BLaER1 treated with 17β-estradiol and CSF1 and Interleukin-3, amounts not matched to agents 10 nM and 100 nM (cell line): Measurements from ENCODE around the gene CMTM7.

Experiments used
- H3K27ac ChIP-seq, 11 experiments: shearing (Covaris generic); formaldehyde crosslinking; 2 replicates each; pipeline ENCODE4 v1.8.1; 2022
- H3K27me3 ChIP-seq, 11 experiments: shearing (Covaris generic); formaldehyde crosslinking; 2 replicates each; pipeline ENCODE4 v1.8.1; 2022
- H3K36me3 ChIP-seq, 11 experiments: shearing (Covaris generic); formaldehyde crosslinking; 2 replicates each; pipeline ENCODE4 v1.8.1; 2022
- H3K4me1 ChIP-seq, 10 experiments: shearing (Covaris generic); formaldehyde crosslinking; 2 replicates each; pipeline ENCODE4 v1.8.1; 2022
- H3K4me2 ChIP-seq, 11 experiments: shearing (Covaris generic); formaldehyde crosslinking; 2 replicates each; pipeline ENCODE4 v1.8.1; 2022
- H3K4me3 ChIP-seq, 10 experiments: shearing (Covaris generic); formaldehyde crosslinking; 2 replicates each; pipeline ENCODE4 v1.8.1; 2022
- H3K9ac ChIP-seq, 11 experiments: shearing (Covaris generic); formaldehyde crosslinking; 2 replicates each; pipeline ENCODE4 v1.8.1; 2022
- H3K9me3 ChIP-seq, 11 experiments: shearing (Covaris generic); formaldehyde crosslinking; replicated peaks in 1 of 11; 2 replicates each; pipeline ENCODE4 v1.8.1; 2022
- H4K20me1 ChIP-seq, 11 experiments: shearing (Covaris generic); formaldehyde crosslinking; 2 replicates each; pipeline ENCODE4 v1.8.1; 2022
- Cebpa-rat ChIP-seq, 11 experiments: shearing (Covaris generic); IDR thresholded peaks; 2 replicates each; pipeline ENCODE4 v1.8.1; 2022

The CMTM7 gene

DNA sequence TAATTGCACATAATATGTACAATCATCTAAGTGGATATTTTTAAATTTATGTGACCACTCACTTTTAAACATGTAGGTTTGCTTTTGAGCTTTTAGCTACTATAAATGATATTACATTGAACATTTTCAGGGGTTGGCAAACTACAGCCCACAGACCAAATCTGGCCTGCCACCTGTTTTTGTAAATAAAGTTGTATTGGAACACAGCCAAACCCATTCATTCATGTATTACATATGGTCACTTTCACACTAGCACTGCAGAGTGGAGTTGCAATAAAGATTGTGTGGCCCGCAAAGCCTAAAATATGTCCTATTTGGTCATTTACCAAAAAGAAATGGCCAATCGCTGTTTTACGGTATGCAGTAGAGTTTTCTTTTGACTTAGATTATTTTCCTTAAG lies 21.2 kb downstream of the CMTM7 start:
- Histone ChIP-seq H3K4me1 (peaks cover 46 to 72% (median 61%) of the 10 kb centered on the region in 10 experiments), H4K20me1 (peaks cover 16 to 53% (median 38%) of the 10 kb centered on the region in 11 experiments; a peak in 17 of 22 replicates), H3K9me3 (peaks cover 0 to 7% (median 5%) of the 10 kb centered on the region in 11 experiments; a peak in 10 of 22 replicates), H3K4me3 (no peak overlapping the region), H3K4me2 (peak overlapping the region in 2 of 11 experiments; percentile 12 to 27; a peak in 1 of 22 replicates), H3K27ac (no peak overlapping the region), H3K36me3 (peaks cover 0 to 49% (median 28%) of the 10 kb centered on the region in 11 experiments; a peak in 16 of 22 replicates), H3K27me3 (no peaks in the 10 kb centered on the region), H3K9ac (no peak overlapping the region)
- no peak for TF ChIP-seq Cebpa-rat (IDR thresholded peaks at IDR 0.05)

DNA sequence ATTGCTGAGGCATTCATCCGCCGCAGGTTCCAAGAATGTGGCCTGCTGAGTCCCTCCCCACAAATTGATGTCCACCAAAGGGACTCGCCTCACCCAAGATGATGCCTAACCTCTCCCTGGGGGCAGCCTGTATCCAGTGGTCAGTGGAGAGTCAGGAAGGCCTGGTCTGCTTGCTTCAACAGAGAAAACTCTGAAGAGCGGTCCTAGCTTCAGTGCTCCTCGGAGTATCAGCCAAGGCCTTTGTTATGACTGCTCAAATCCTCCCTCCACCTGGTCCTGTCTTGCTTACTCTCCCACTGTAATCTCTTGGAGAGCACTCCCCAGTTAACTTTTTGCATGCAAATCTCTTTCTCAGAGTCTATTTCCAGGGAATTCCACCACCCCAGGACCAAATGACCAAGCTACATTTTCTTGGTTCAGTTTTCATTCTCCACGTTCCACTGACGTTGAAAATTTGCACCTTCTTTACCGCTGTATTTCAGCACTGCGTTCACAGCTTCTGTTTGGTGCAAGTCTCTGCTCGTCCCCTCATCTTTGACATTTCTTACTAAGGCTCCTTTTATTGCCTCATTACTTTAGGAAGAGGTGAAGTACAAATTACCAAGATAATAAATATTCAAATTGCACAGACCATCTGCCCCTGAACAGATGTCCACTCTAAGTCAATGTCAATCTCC lies 22.3 kb downstream of the CMTM7 start:
- TF ChIP-seq Cebpa-rat (IDR thresholded peaks at IDR 0.05), result no peak
- Histone ChIP-seq H3K4me3 (no peak overlapping the region), H3K4me2 (peak overlapping the region; percentile 32 to 76 (median 49)), H3K4me1 (peaks cover 35 to 76% (median 61%) of the 10 kb centered on the region in 10 experiments), H3K27me3 (no peaks in the 10 kb centered on the region), H3K9ac (no peak overlapping the region), H3K27ac (peak overlapping the region in 3 of 11 experiments; percentile 14 to 52 (median 16); a peak in 4 of 22 replicates), H3K9me3 (peaks cover 0 to 16% (median 7%) of the 10 kb centered on the region in 11 experiments; a peak in 12 of 22 replicates), H4K20me1 (peaks cover 16 to 51% (median 38%) of the 10 kb centered on the region in 11 experiments; a peak in 17 of 22 replicates), H3K36me3 (peaks cover 0 to 44% (median 24%) of the 10 kb centered on the region in 11 experiments; a peak in 15 of 22 replicates)

DNA sequence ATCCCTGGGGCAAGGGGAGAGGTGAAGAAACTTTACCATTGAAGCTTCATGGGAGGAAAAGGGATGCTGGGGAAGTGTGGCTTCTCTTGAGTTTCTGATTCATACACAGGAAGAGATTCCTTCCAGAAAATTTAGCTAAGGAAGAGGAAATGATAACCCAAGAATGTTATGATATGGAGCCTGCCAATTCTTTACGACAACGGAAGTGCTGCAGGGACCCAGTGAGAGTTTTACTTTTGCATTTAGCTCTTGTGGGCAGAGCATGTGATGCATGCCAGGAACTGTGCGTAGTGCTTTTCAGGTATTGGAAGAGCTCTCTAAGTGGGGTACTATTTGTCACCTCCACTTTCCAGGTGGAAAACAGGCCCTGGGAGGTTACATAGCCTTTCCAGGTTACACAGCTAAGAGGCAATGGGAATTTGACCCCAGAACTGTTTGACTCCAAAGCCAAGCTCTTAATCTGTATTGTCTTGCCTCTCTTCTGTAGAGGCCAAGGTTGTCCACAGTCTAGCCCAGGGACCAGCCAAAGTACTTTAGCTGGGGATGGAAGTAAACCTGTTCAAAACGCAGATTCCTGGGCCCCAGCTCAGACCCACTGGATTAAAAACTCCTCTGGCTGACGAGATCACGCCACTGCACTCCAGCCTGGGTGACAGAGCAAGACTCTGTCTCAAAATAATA lies 23.0 kb downstream of the CMTM7 start:
- Histone ChIP-seq H3K4me1 (peaks cover 40 to 78% (median 61%) of the 10 kb centered on the region in 10 experiments), H3K9ac (peak overlapping the region in 1 of 11 experiments; percentile 40; a peak in 2 of 22 replicates), H3K4me2 (peak overlapping the region; percentile 32 to 76 (median 49)), H3K27me3 (no peaks in the 10 kb centered on the region), H4K20me1 (peaks cover 16 to 44% (median 34%) of the 10 kb centered on the region in 11 experiments; a peak in 17 of 22 replicates), H3K27ac (peak overlapping the region in 5 of 11 experiments; percentile 44 to 56 (median 52); a peak in 8 of 22 replicates), H3K36me3 (peaks cover 0 to 42% (median 22%) of the 10 kb centered on the region in 11 experiments; a peak in 15 of 22 replicates), H3K9me3 (peaks cover 0 to 21% (median 8%) of the 10 kb centered on the region in 11 experiments; a peak in 12 of 22 replicates), H3K4me3 (no peak overlapping the region)
- no peak for TF ChIP-seq Cebpa-rat (IDR thresholded peaks at IDR 0.05)

DNA sequence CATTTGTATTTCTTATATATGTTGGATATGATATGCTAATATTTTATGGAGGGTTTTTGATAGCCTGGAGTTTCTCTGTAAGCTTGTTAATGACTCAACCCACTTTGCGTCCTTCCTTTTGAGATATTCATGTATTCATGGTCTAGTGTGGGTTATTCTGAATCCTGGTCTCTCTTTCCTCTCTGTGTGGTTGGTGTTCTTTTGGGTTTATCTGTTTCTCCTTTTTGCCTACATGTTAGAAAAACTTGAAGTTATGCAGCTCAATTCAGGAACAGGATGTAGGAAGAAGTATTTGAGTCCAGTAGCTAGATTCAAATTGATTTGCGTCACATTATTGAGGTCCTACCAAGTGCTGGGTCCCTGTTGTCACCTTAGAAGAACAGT lies 28.1 kb downstream of the CMTM7 start:
- peaks cover 0 to 21% (median 8%) of the 10 kb centered on the region in 11 experiments; a peak in 12 of 22 replicates for H3K9me3 ChIP-seq
- peaks cover 0 to 34% (median 26%) of the 10 kb centered on the region in 11 experiments; a peak in 18 of 22 replicates for H4K20me1 ChIP-seq
- peak overlapping the region; percentile 68 to 84 (median 80) for H3K27ac ChIP-seq
- TF ChIP-seq Cebpa-rat (IDR thresholded peaks at IDR 0.05), result no peak
- peak overlapping the region; percentile 79 to 97 (median 93) for H3K4me2 ChIP-seq
- H3K27me3 ChIP-seq, result no peaks in the 10 kb centered on the region
- H3K4me1 ChIP-seq, result peaks cover 64 to 93% (median 80%) of the 10 kb centered on the region in 10 experiments
- H3K4me3 ChIP-seq, result peak overlapping the region in 5 of 10 experiments; percentile 22 to 35 (median 29); a peak in 4 of 20 replicates
- peaks cover 0 to 24% (median 12%) of the 10 kb centered on the region in 11 experiments; a peak in 11 of 22 replicates for H3K36me3 ChIP-seq
- H3K9ac ChIP-seq, result peak overlapping the region; percentile 55 to 72 (median 67)

DNA sequence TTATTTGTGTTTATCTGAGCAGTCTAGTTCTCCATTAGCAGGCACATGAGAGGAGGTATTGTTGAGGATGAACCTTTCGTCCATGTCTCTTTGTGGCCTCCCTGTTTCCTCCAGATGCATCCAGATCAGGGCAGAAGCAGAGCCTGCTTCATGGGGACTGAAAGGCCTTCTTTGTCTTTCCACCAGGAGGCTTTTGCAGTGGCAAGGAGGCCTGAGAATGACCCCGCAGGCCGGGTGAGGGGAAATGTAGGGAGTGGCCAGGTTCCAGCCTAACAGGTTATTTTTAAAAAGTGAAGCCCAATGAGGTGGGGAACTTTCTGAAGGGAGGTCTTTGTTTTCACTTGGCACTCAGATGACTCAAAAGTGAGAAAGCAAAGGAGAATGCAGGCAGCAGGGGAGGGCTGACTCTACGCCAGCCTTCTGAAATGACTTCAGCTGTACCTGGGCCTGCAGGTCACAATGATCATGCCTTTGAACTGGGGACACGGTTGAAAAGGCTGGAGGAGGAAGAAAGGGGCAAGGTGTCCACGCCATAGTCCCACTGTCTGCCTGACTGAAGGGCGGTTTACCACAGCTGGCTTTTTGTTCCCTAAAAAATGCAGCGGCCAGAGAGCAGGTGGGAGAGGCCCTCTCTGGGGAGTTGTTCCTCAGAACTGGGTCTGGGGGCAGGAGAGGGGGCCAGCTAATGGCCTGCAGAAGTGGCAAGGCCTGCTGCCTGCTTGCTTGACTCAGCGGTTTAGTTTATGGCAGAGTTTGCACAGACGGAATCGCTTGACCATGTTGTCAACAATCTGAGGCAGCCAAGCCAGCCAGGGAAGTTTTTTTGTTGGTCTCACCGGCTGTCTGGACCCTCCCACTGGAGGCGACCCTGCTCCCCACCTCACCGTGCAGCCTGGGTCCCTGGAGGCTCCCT lies 28.7 kb downstream of the CMTM7 start:
- TF ChIP-seq Cebpa-rat (IDR thresholded peaks at IDR 0.05), result no peak
- peak overlapping the region; percentile 79 to 97 (median 93) for H3K4me2 ChIP-seq
- peaks cover 62 to 93% (median 80%) of the 10 kb centered on the region in 10 experiments for H3K4me1 ChIP-seq
- H3K4me3 ChIP-seq, result peak overlapping the region in 8 of 10 experiments; percentile 12 to 35 (median 29); a peak in 12 of 20 replicates
- H3K27ac ChIP-seq, result peak overlapping the region; percentile 68 to 84 (median 80)
- peaks cover 0 to 21% (median 8%) of the 10 kb centered on the region in 11 experiments; a peak in 12 of 22 replicates for H3K9me3 ChIP-seq
- no peaks in the 10 kb centered on the region for H3K27me3 ChIP-seq
- peak overlapping the region; percentile 55 to 72 (median 67) for H3K9ac ChIP-seq
- peaks cover 0 to 21% (median 8%) of the 10 kb centered on the region in 11 experiments; a peak in 11 of 22 replicates for H3K36me3 ChIP-seq
- peaks cover 0 to 38% (median 20%) of the 10 kb centered on the region in 11 experiments; a peak in 17 of 22 replicates for H4K20me1 ChIP-seq

DNA sequence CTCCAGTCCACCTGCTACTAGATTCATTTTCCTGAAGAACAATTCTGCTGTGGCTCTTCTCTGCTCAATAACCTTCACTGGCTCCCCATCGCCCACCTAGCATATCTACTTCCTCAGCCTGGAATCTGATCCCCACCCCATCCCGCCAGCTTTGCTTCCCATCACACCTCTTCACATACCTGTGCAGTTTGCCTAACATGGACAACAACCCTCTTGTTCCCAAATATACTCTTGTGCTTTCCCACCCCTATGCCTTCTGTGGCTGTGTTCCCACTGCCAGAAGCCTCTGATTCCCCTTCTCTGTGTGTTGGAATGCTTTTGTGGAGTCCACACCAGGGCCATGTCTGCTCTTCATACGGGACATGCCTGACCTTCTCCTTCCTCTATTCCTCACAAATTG lies 29.5 kb downstream of the CMTM7 start:
- Histone ChIP-seq H3K27ac (peak overlapping the region; percentile 68 to 84 (median 80)), H3K4me1 (peaks cover 62 to 94% (median 80%) of the 10 kb centered on the region in 10 experiments), H3K4me2 (peak overlapping the region; percentile 79 to 97 (median 93))

DNA sequence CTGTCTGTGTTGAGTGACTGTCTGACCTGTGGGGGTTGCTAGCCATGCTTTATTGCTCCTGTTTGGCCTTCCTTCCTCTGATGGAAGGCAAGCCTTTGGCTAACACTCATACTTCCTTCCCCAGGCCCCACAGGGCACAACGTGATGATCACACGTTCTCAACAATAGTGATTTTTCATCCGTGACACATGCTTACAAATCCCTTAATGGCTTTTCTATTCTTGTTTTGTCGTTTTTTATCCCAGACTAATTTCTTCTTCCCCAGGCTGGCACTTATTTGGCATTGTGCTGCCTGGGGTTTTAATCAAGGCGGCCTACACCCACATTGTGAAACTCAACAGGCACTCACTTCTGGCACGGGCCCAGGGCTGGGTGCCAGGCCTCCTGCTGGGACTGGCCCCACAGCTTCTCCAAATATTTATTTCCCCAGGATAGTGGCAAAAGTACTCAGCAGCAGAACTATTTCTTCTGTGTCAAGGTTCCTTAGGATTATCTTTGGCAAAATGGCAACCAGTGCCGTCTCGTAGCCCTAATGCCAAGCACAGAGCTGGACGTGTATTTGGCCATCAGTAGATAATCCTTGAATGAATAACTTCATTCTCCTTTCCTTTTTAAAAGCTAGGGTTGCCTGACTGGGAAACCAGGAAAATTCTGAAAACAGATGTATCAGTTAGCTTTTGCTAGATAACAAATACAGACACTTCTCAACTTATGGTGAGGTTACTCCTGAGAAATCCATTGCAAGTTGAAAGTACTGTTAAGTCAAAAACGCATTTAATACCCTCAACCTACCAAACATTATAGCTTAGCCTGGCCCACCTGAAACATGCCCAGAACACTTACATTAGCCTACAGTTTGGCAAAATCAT lies 30.6 kb downstream of the CMTM7 start:
- Histone ChIP-seq H3K27ac (peak overlapping the region; percentile 68 to 84 (median 80)), H3K36me3 (peaks cover 0 to 12% (median 5%) of the 10 kb centered on the region in 11 experiments; a peak in 8 of 22 replicates), H3K4me2 (peak overlapping the region; percentile 79 to 97 (median 93)), H3K9ac (peak overlapping the region; percentile 16 to 72 (median 66); a peak in 21 of 22 replicates), H3K4me3 (no peak overlapping the region; a peak in 1 of 20 replicates), H3K27me3 (no peaks in the 10 kb centered on the region), H3K9me3 (peaks cover 0 to 21% (median 7%) of the 10 kb centered on the region in 11 experiments; a peak in 11 of 22 replicates), H4K20me1 (peaks cover 0 to 42% (median 22%) of the 10 kb centered on the region in 11 experiments; a peak in 17 of 22 replicates), H3K4me1 (peaks cover 64 to 92% (median 81%) of the 10 kb centered on the region in 10 experiments)
- no peak for TF ChIP-seq Cebpa-rat (IDR thresholded peaks at IDR 0.05)

More for the DNA sequence above, 29.5 kb downstream of the CMTM7 start:
- H3K9me3 ChIP-seq, result peaks cover 0 to 21% (median 8%) of the 10 kb centered on the region in 11 experiments; a peak in 12 of 22 replicates
- peaks cover 0 to 16% (median 7%) of the 10 kb centered on the region in 11 experiments; a peak in 8 of 22 replicates for H3K36me3 ChIP-seq
- H3K9ac ChIP-seq, result peak overlapping the region; percentile 55 to 72 (median 67); a peak in 21 of 22 replicates
- peaks cover 0 to 38% (median 20%) of the 10 kb centered on the region in 11 experiments; a peak in 17 of 22 replicates for H4K20me1 ChIP-seq
- TF ChIP-seq Cebpa-rat (IDR thresholded peaks at IDR 0.05), result no peak
- H3K4me3 ChIP-seq, result peak overlapping the region in 4 of 10 experiments; percentile 12 to 35 (median 32); a peak in 5 of 20 replicates
- H3K27me3 ChIP-seq, result no peaks in the 10 kb centered on the region
